ENCODE measurements around the gene HM13. TPM values are rescaled to one million over a fixed set of nuclear protein-coding genes. Genes with fewer than 3 reads are reported as not detected.
A peak's percentile ranks its signal among the peaks of the same experiment; 100 is the strongest.

HM13 gene
- total RNA-seq, 2 experiments from 2014 or later, result 51.3 to 148 TPM

DNA sequence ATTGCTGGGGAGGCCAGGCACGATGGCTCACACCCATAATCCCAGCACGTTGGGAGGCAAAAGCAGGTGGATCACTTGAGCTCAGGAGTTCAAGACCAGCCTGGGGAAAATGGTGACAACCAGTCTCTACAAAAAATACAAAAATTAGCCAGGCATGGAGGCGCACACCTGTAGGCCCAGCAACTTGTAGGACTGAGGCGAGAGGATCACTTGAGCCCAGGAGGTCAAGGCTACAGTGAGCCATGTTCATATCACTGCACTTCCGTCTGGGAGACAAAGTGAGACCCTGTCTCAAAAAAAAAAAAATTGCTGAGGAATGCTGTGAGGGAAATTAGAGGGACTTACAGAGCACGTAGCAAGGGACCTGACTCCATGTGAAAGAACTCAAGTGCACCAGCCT lies 50.0 kb downstream of the HM13 start:
- H3K4me1 ChIP-seq (ENCODE audit: insufficient read depth, low read length, poor library complexity, severe bottlenecking), result peaks cover 32% of the 10 kb centered on the region
- no peaks in the 10 kb centered on the region for H4K20me1 ChIP-seq (ENCODE audit: insufficient read depth, low read length)
- H3K79me2 ChIP-seq (ENCODE audit: insufficient read depth, low read depth, low read length), result no peaks in the 10 kb centered on the region
- no peak overlapping the region for H3K4me2 ChIP-seq (ENCODE audit: low read length)
- ChIA-PET POLR2A (interaction anchor here (3.6 kb wide), 1 partner anchor 48 kb away, joined by 17 read pairs; no protein-coding TSS in a partner anchor), CTCF (ENCODE audit: unreplicated experiment) (interaction anchor here (2.0 to 3.8 kb wide), 2 partner anchors 11 to 48 kb away, joined by 4 to 22 read pairs; no protein-coding TSS in a partner anchor)
- H2AFZ ChIP-seq (ENCODE audit: low read length), result no peak overlapping the region
- BruUV-seq (replicated peaks), result no TSS peak
- no peak for TF ChIP-seq EZH2phosphoT487 (IDR thresholded peaks at IDR 0.05; ENCODE audit: borderline replicate concordance, low read depth, low read length)
- TF ChIP-seq, protein P1, sequence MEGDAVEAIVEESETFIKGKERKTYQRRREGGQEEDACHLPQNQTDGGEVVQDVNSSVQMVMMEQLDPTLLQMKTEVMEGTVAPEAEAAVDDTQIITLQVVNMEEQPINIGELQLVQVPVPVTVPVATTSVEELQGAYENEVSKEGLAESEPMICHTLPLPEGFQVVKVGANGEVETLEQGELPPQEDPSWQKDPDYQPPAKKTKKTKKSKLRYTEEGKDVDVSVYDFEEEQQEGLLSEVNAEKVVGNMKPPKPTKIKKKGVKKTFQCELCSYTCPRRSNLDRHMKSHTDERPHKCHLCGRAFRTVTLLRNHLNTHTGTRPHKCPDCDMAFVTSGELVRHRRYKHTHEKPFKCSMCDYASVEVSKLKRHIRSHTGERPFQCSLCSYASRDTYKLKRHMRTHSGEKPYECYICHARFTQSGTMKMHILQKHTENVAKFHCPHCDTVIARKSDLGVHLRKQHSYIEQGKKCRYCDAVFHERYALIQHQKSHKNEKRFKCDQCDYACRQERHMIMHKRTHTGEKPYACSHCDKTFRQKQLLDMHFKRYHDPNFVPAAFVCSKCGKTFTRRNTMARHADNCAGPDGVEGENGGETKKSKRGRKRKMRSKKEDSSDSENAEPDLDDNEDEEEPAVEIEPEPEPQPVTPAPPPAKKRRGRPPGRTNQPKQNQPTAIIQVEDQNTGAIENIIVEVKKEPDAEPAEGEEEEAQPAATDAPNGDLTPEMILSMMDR (conservative IDR thresholded peaks at IDR 0.05; ENCODE audit: low read length), result no peak
- H3K27ac ChIP-seq (ENCODE audit: low read depth, low read length, poor library complexity, severe bottlenecking), result no peak overlapping the region
- no peaks in the 10 kb centered on the region for H3K9me3 ChIP-seq (ENCODE audit: low read length)
- intact Hi-C loops (cut with micrococcal nuclease; ENCODE audit: unreplicated experiment), result no loop called here
- no peak for DNase-seq (ENCODE audit: low spot score)
- no peak overlapping the region for H3K4me3 ChIP-seq (ENCODE audit: low read depth, low read length, poor library complexity, severe bottlenecking)
- peaks cover 74% of the 10 kb centered on the region for H3K36me3 ChIP-seq (ENCODE audit: insufficient read depth, low read length)
- no peaks in the 10 kb centered on the region for H3K9me2 ChIP-seq (ENCODE audit: insufficient read depth, low read length)

DNA sequence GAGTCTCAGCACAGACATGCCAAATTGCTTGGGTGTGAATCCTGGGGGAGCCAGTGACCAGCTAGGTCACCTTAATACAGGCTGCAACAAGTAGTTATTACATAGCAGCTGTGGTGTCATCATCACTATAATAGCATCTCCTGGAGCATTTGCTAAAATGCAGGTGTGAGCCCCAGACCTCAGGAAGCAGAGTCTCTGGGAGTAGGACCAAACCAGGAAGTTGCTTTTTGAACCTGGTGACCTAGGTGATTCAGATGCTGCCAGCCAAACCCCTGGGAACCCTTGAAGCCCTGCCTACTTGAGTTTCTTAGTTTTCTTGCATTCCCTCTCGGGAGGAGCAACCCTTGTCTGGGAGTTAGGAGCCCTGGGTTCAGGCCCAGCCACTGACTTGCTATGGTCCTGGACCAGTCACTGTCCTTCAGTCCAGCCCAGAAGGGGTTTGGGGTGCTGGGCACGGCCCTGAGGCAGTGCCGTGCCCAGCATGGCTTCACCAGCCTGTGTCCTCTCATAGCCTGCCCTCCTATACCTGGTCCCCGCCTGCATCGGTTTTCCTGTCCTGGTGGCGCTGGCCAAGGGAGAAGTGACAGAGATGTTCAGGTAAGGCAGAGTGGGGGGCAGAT lies 51.6 kb downstream of the HM13 start:
- no peak overlapping the region for H3K4me3 ChIP-seq (ENCODE audit: low read depth, low read length, poor library complexity, severe bottlenecking)
- peaks cover 26% of the 10 kb centered on the region for H3K4me1 ChIP-seq (ENCODE audit: insufficient read depth, low read length, poor library complexity, severe bottlenecking)
- no peaks in the 10 kb centered on the region for H3K79me2 ChIP-seq (ENCODE audit: insufficient read depth, low read depth, low read length)
- TF ChIP-seq EZH2phosphoT487 (IDR thresholded peaks at IDR 0.05; ENCODE audit: borderline replicate concordance, low read depth, low read length), result no peak
- TF ChIP-seq, protein P1 (conservative IDR thresholded peaks at IDR 0.05; ENCODE audit: low read length), result no peak
- H3K9me3 ChIP-seq (ENCODE audit: low read length), result no peaks in the 10 kb centered on the region
- DNase-seq (ENCODE audit: low spot score), result peak; percentile 20
- CTCF ChIA-PET (ENCODE audit: unreplicated experiment), result interaction anchor here (1.6 kb wide), 1 partner anchor 46 kb away, joined by 21 read pairs; no protein-coding TSS in a partner anchor
- peaks cover 71% of the 10 kb centered on the region for H3K36me3 ChIP-seq (ENCODE audit: insufficient read depth, low read length)
- intact Hi-C loops (cut with micrococcal nuclease; ENCODE audit: unreplicated experiment), result loop anchor here (5.0 kb wide), 1 partner anchor 156 kb away; the partner anchor contains the start of gene BCL2L1
- no TSS peak for BruUV-seq (replicated peaks)
- H2AFZ ChIP-seq (ENCODE audit: low read length), result no peak overlapping the region
- no peaks in the 10 kb centered on the region for H3K9me2 ChIP-seq (ENCODE audit: insufficient read depth, low read length)
- peak overlapping the region; percentile 12; the same call in 1 of the 2 replicates for H3K4me2 ChIP-seq (ENCODE audit: low read length)
- peak overlapping the region; percentile 40 for H3K27ac ChIP-seq (ENCODE audit: low read depth, low read length, poor library complexity, severe bottlenecking)
- POLR2A ChIA-PET, result interaction anchor here (0.5 to 1.8 kb wide), 5 partner anchors 46 to 68 kb away, joined by 3 to 15 read pairs (median 4); no protein-coding TSS in a partner anchor
- no peaks in the 10 kb centered on the region for H4K20me1 ChIP-seq (ENCODE audit: insufficient read depth, low read length)

DNA sequence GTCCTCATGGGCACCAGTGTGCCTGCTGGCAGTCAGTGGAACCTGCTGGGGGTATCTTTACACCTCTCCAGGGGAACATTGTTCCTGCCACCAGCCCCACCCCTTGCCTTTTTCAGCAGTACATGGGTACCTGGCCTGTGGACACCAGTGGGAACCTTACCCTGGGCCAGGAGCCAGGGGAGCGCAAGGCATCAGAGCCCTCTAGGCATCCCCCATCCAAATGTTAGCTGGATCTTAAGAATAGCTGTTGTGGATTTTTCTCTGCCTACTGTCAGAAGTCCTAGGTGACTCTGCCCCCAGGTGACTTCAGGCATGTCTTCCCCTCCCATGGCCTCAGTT lies 52.0 kb downstream of the HM13 start:
- Histone ChIP-seq H3K79me2 (ENCODE audit: insufficient read depth, low read depth, low read length) (no peaks in the 10 kb centered on the region), H3K9me2 (ENCODE audit: insufficient read depth, low read length) (no peaks in the 10 kb centered on the region), H4K20me1 (ENCODE audit: insufficient read depth, low read length) (no peaks in the 10 kb centered on the region), H2AFZ (ENCODE audit: low read length) (no peak overlapping the region), H3K9me3 (ENCODE audit: low read length) (no peaks in the 10 kb centered on the region), H3K4me1 (ENCODE audit: insufficient read depth, low read length, poor library complexity, severe bottlenecking) (peaks cover 26% of the 10 kb centered on the region), H3K4me3 (ENCODE audit: low read depth, low read length, poor library complexity, severe bottlenecking) (no peak overlapping the region), H3K27ac (ENCODE audit: low read depth, low read length, poor library complexity, severe bottlenecking) (peak overlapping the region; percentile 40), H3K4me2 (ENCODE audit: low read length) (peak overlapping the region; percentile 12; the same call in 1 of the 2 replicates), H3K36me3 (ENCODE audit: insufficient read depth, low read length) (peaks cover 66% of the 10 kb centered on the region)
- POLR2A ChIA-PET, result interaction anchor here (0.5 to 1.8 kb wide), 2 partner anchors 46 to 68 kb away, joined by 4 to 15 read pairs; no protein-coding TSS in a partner anchor
- TF ChIP-seq, protein P1 (conservative IDR thresholded peaks at IDR 0.05; ENCODE audit: low read length), result no peak
- no peak for TF ChIP-seq EZH2phosphoT487 (IDR thresholded peaks at IDR 0.05; ENCODE audit: borderline replicate concordance, low read depth, low read length)
- CTCF ChIA-PET (ENCODE audit: unreplicated experiment), result interaction anchor here (1.4 to 1.6 kb wide), 2 partner anchors 39 to 46 kb away, joined by 4 to 21 read pairs; partner anchors contain the start of gene ID1
- BruUV-seq (replicated peaks), result no TSS peak
- DNase-seq (ENCODE audit: low spot score), result no peak
- intact Hi-C loops (cut with micrococcal nuclease; ENCODE audit: unreplicated experiment), result loop anchor here (5.0 kb wide), 1 partner anchor 156 kb away; the partner anchor contains the start of gene BCL2L1
